A549 (cell line): ENCODE data around the gene ARID3A. TPM values are rescaled to one million over a fixed set of nuclear protein-coding genes. Genes with fewer than 3 reads are reported as not detected.
A peak's percentile ranks its signal among the peaks of the same experiment; 100 is the strongest.

Experiments used
- ATAC-seq, 2 experiments: fragments of 200-7000 bp in 1 of 2; fragments of >200 bp in 1 of 2; cut with Nextera tagmentation in 1 of 2; cut with Tn5 transposase in 1 of 2; 3 replicates each; pipeline versions ENCODE4 v1.8.0 to v1.9.1; 2018 to 2020; ENCODE audit warnings: mild to moderate bottlenecking in 1 of 2, moderate library complexity in 1 of 2
- CTCF ChIA-PET: fragments of 300-600 bp; sonication (Branson Sonifier 250); formaldehyde crosslinking; extraction: SDS; loops from one replicate; lab custom pipeline; 2021; ENCODE audit warnings: antibody characterized with exemption, inconsistent platforms; lab: Yijun Ruan, JAX
- POLR2A ChIA-PET: fragments of 350-600 bp; formaldehyde crosslinking; extraction: SDS; loops from one replicate; lab custom pipeline; 2021; ENCODE audit warnings: antibody characterized with exemption, inconsistent platforms; lab: Yijun Ruan, JAX
- DNase-seq, 2 experiments: peaks; one replicate each; pipeline versions ENCODE4 v3.0.0 to v3.0.0-alpha.2; 2011 to 2016; ENCODE audit warnings: low read depth in 1 of 2, low spot score in 1 of 2
- FAIRE-seq: peaks from 2 replicates; lab custom pipeline; 2011; peaks lifted over from hg19 to GRCh38; lab: Jason Lieb, UNC
- H3K27ac ChIP-seq, 2 experiments: fragments of >200 bp; sonication (Bioruptor Twin); formaldehyde crosslinking; 3 replicates each; pipeline ENCODE4 v1.5.1; 2016 to 2017
- H3K4me1 ChIP-seq: fragments of >200 bp; sonication (Bioruptor Twin); formaldehyde crosslinking; 3 replicates; pipeline ENCODE4 v1.6.1; 2016
- H3K4me2 ChIP-seq: fragments of >200 bp; sonication (Bioruptor Twin); formaldehyde crosslinking; 3 replicates; pipeline ENCODE4 v1.6.1; 2016
- H3K4me3 ChIP-seq: fragments of >200 bp; sonication (Bioruptor Twin); formaldehyde crosslinking; 3 replicates; pipeline ENCODE4 v1.5.1; 2016
- H3K9me3 ChIP-seq: fragments of >200 bp; sonication (Bioruptor Twin); formaldehyde crosslinking; 3 replicates; pipeline ENCODE4 v1.6.1; 2016
- CBX2 ChIP-seq: fragments of 200-600 bp; sonication (generic); IDR thresholded peaks from 2 replicates; pipeline ENCODE4 v1.6.1; 2016; ENCODE audit warnings: low read depth, mild to moderate bottlenecking, borderline replicate concordance
- CBX8 ChIP-seq: fragments of 200-600 bp; sonication (generic); IDR thresholded peaks from 2 replicates; pipeline ENCODE4 v1.6.1; 2016
- FOSB ChIP-seq: fragments of 250-450 bp; sonication (Bioruptor Pico); IDR thresholded peaks from 2 replicates; pipeline ENCODE4 v1.5.0; 2020; ENCODE audit warnings: mild to moderate bottlenecking, moderate library complexity
- FOSL2 ChIP-seq, 2 experiments: fragments of 450-650 bp in 1 of 2; fragments of >200 bp in 1 of 2; sonication (Bioruptor Twin) in 1 of 2; formaldehyde crosslinking; IDR thresholded peaks; 2 replicates each; pipeline versions ENCODE4 v1.5.0 to v1.6.1; 2016 to 2020; ENCODE audit warnings: mild to moderate bottlenecking in 1 of 2, moderate library complexity in 1 of 2
- HOXB13 ChIP-seq: fragments of 250-450 bp; sonication (Bioruptor Pico); IDR thresholded peaks from 2 replicates; pipeline ENCODE4 v1.5.0; 2020; ENCODE audit warnings: low read depth, mild to moderate bottlenecking, moderate library complexity
- KDM1A ChIP-seq: fragments of 200-600 bp; sonication (generic); IDR thresholded peaks from 2 replicates; pipeline ENCODE4 v1.6.1; 2016; ENCODE audit warnings: low read depth, mild to moderate bottlenecking
- MAFK ChIP-seq: fragments of 450-650 bp; IDR thresholded peaks from 2 replicates; pipeline ENCODE4 v1.6.1; 2014; ENCODE audit not compliant: partially characterized antibody
- MAZ ChIP-seq: fragments of 150-350 bp; IDR thresholded peaks from 2 replicates; pipeline ENCODE4 v1.6.1; 2014; ENCODE audit warnings: antibody characterized with exemption, low read depth, low read length, borderline replicate concordance
- MYC ChIP-seq: IDR thresholded peaks from 2 replicates; pipeline ENCODE4 v1.6.1; 2012; ENCODE audit warnings: mild to moderate bottlenecking, inconsistent platforms, low read length, improper control_type of control experiment, borderline replicate concordance
- POLR2AphosphoS2 ChIP-seq: conservative IDR thresholded peaks from 2 replicates; pipeline ENCODE4 v1.6.1; 2012; ENCODE audit warnings: low read length, improper control_type of control experiment, inconsistent platforms
- ZFP36 ChIP-seq: fragments of 450-650 bp; IDR thresholded peaks from 2 replicates; pipeline ENCODE4 v1.6.1; 2014; ENCODE audit warnings: borderline replicate concordance; ENCODE audit not compliant: partially characterized antibody
- ZNF302 ChIP-seq: fragments of 250-450 bp; sonication (Bioruptor Pico); IDR thresholded peaks from 2 replicates; pipeline ENCODE4 v1.9.0; 2021; ENCODE audit warnings: inconsistent platforms, mild to moderate bottlenecking, moderate library complexity
- WGBS: methylation state at CpG from one replicate; pipeline ENCODE4 v1.1.6; 2017; ENCODE audit errors: missing lambda C conversion rate; 5-methylcytosine and 5-hydroxymethylcytosine counted together
- polyA plus RNA-seq, 4 experiments: library from polyadenylated mRNA; depleted of rRNA in 3 of 4; stranded (reverse); fragments of >200 nt; fragmentation: RNase III in 1 of 4; extraction: RNeasy Plus Mini Kit Qiagen cat#74134 plus additional on column Dnase treatment in 1 of 4; gene quantifications; 2 replicates in 3 of 4; 3 replicates in 1 of 4; pipeline ENCODE4 v1.2.3, GENCODE V29; 2011 to 2017
- TF ChIP-seq, protein P1 (sequence below): fragments of >200 bp; sonication (Bioruptor Twin); formaldehyde crosslinking; IDR thresholded peaks from 3 replicates; pipeline ENCODE4 v1.6.1; 2016
- TF ChIP-seq, protein P2 (sequence below): fragments of >200 bp; sonication (Bioruptor Twin); formaldehyde crosslinking; IDR thresholded peaks from 3 replicates; pipeline ENCODE4 v1.5.1; 2016
- TF ChIP-seq, protein P3 (sequence below): IDR thresholded peaks from 2 replicates; pipeline ENCODE4 v1.6.1; 2012; ENCODE audit warnings: low read depth, borderline replicate concordance

The ARID3A gene
- polyA plus RNA-seq, 2 of the 4 experiments (the other 2 are of a cell fraction), result 3.3 to 6.1 TPM

DNA sequence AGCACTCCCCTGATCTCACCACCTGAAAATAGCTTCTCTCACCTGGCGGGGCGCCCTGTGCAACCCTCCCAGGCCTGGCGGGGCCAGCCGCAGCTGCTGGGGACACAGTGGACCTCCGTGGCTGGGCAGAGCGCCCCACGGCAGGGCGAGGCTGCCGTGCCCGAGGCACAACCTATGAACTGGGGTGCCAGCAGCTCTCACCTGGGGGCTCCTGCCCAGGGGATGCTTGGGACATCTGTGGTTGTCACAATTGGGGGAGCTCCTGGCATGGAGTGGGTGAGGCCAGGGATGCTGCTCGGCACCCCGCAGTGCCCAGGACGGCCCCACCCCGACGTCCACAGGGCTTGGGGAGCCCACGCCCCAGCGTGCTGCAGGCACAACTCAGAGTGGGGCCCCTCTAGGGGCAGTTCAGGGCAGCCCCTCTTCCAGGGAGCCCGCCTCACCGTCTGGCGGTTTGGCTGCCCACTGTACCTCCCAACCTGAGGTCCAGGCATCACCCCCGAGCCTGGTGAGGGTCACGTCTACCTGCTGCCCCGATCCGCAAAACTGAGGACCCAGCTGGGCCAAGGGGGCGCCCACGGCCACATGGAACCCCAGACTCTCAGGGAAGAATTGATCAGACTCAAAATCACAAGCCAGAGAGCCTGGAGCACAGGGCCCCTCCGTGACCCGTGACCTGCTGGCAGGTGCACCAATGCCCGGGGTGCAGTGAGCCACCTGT, 89.4 kb downstream of the ARID3A start:
- CTCF ChIA-PET, result no interaction called here
- no peak overlapping the region for H3K4me3 ChIP-seq
- no peaks in the 10 kb centered on the region for H3K9me3 ChIP-seq
- no peak for ATAC-seq
- POLR2A ChIA-PET, result no interaction called here
- no peak for DNase-seq
- TF ChIP-seq, protein P1, sequence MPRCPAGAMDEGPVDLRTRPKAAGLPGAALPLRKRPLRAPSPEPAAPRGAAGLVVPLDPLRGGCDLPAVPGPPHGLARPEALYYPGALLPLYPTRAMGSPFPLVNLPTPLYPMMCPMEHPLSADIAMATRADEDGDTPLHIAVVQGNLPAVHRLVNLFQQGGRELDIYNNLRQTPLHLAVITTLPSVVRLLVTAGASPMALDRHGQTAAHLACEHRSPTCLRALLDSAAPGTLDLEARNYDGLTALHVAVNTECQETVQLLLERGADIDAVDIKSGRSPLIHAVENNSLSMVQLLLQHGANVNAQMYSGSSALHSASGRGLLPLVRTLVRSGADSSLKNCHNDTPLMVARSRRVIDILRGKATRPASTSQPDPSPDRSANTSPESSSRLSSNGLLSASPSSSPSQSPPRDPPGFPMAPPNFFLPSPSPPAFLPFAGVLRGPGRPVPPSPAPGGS, result no peak
- no peak for TF ChIP-seq FOSB (CRISPR knock-in tag)
- no peak for TF ChIP-seq FOSL2 (IDR thresholded peaks at IDR 0.05)
- no peak for TF ChIP-seq FOSL2 (CRISPR knock-in tag; IDR thresholded peaks at IDR 0.05)
- TF ChIP-seq, protein P2, sequence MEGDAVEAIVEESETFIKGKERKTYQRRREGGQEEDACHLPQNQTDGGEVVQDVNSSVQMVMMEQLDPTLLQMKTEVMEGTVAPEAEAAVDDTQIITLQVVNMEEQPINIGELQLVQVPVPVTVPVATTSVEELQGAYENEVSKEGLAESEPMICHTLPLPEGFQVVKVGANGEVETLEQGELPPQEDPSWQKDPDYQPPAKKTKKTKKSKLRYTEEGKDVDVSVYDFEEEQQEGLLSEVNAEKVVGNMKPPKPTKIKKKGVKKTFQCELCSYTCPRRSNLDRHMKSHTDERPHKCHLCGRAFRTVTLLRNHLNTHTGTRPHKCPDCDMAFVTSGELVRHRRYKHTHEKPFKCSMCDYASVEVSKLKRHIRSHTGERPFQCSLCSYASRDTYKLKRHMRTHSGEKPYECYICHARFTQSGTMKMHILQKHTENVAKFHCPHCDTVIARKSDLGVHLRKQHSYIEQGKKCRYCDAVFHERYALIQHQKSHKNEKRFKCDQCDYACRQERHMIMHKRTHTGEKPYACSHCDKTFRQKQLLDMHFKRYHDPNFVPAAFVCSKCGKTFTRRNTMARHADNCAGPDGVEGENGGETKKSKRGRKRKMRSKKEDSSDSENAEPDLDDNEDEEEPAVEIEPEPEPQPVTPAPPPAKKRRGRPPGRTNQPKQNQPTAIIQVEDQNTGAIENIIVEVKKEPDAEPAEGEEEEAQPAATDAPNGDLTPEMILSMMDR, result no peak
- no peak for TF ChIP-seq KDM1A
- TF ChIP-seq CBX8, result no peak
- TF ChIP-seq MAZ, result no peak
- TF ChIP-seq POLR2AphosphoS2, result no peak
- no peak for TF ChIP-seq ZNF302 (CRISPR knock-in tag)
- TF ChIP-seq, protein P3, sequence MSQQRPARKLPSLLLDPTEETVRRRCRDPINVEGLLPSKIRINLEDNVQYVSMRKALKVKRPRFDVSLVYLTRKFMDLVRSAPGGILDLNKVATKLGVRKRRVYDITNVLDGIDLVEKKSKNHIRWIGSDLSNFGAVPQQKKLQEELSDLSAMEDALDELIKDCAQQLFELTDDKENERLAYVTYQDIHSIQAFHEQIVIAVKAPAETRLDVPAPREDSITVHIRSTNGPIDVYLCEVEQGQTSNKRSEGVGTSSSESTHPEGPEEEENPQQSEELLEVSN, result no peak
- peaks cover 38% of the 10 kb centered on the region for H3K4me1 ChIP-seq
- 100% methylated on average over 1 of the region's 29 CpGs for WGBS
- no peak overlapping the region for H3K4me2 ChIP-seq
- FAIRE-seq, result no peak
- H3K27ac ChIP-seq, result no peak overlapping the region

- CTCF ChIA-PET, result interaction anchor here (0.9 kb wide), 1 partner anchor 20 kb away, joined by 3 read pairs; no protein-coding TSS in a partner anchor
- POLR2A ChIA-PET, result no interaction called here
- no peak for ATAC-seq
- no peak for FAIRE-seq
- no peak for TF ChIP-seq MYC
- peak; percentile 55 for TF ChIP-seq MAFK
- TF ChIP-seq, all 56 proteins: peak for 1
- 73% methylated on average over 8 of the region's 31 CpGs for WGBS
- peak overlapping the region; percentile 16 to 82; a peak in 4 of 6 replicates for H3K27ac ChIP-seq
- DNase-seq, result no peak
- peaks cover 38% of the 10 kb centered on the region for H3K4me1 ChIP-seq
- peak overlapping the region; percentile 92 for H3K4me2 ChIP-seq
- H3K4me3 ChIP-seq, result no peak overlapping the region
- H3K9me3 ChIP-seq, result no peaks in the 10 kb centered on the region
Measured at GRCh38 chr19:1015782-1016646, 90.2 kb downstream of the ARID3A start.

DNA sequence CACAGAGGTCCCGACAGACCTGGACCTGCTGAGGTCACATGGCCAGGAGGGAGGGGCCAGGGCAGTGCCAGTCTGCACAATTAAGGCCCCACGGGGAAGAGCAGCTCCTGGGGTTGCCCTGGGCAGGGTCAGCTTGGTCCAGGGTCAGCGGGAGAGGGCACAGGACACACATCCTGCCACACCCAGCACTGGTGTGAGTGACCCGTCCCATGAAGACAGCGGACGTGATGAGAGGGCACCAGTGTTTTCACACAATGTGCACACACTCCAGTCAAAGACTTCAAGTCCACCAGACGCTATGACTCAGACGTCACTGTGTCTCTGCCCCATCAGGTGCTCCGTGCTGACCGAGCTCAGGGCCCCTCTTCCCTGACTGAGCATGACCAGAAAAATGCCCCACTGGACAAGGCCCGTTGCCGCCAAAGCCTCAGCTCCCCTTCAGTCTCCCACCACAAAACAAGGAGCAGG, 90.8 kb downstream of the ARID3A start:
- POLR2A ChIA-PET, result interaction anchor here (0.8 kb wide), 1 partner anchor 14 kb away, joined by 3 read pairs; no protein-coding TSS in a partner anchor

More for the DNA sequence above, 90.8 kb downstream of the ARID3A start:
- Histone ChIP-seq H3K27ac (peak overlapping the region; percentile 62 to 82; a peak in 4 of 6 replicates), H3K4me2 (peak overlapping the region; percentile 92), H3K9me3 (no peaks in the 10 kb centered on the region), H3K4me3 (no peak overlapping the region), H3K4me1 (peaks cover 38% of the 10 kb centered on the region)
- ATAC-seq (peak; percentile 32 to 37; a peak in 3 of 6 replicates), DNase-seq (peak in 1 of 2 experiments; percentile 60), FAIRE-seq (no peak)
- CTCF ChIA-PET, result interaction anchor here (0.9 kb wide), 1 partner anchor 19 kb away, joined by 3 read pairs; no protein-coding TSS in a partner anchor
- TF ChIP-seq HOXB13 (no peak), CBX2 (no peak), FOSL2 (IDR thresholded peaks at IDR 0.05) (no peak), FOSL2 (CRISPR knock-in tag; IDR thresholded peaks at IDR 0.05) (peak; percentile 37; the same call in 1 of the 2 replicates), ZFP36 (no peak)
- 30% methylated on average over 11 of the region's 12 CpGs for WGBS
